NOMO-1 treated with DMSO at 0.1 percent for 48 hours (cell line): ENCODE results near the gene ETS2.
"Not testable (repeated sequence)": the region's sequence is repeated elsewhere in the genome, so short reads cannot be mapped to it uniquely, and the experiment has no call there.

ENCODE experiments used
- DNase-seq: peaks from one replicate; lab custom pipeline; 2025; ENCODE audit not compliant: unreplicated experiment; lab: John Stamatoyannopoulos, UW

Gene ETS2

DNA sequence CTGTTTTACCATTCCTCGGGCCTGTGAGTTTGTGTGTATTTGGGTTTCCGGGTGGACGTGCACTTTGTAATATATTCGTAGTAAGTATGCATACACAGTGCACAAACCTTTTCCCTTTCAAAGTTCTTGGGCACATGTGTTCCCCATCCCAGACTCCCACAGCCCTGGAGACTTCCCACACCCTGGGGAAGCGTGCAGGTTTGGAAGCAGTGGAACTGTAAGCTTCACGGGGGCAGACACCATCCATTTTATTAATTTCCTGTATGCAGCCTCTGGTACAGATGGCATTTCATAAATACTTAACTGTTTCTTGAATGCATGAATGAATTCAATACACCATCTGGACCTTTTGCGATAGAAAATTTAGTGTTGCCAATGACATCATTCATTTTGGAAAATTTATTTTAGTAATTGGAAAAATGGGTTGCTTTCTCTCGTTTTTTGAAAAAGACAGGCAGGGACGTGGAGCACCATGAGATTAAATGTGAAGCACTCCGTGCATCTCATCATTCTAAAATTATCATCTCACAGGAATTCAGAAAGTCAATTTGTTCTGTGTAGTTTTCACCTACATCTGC lies 10.8 kb downstream of the ETS2 start:
- no peak for DNase-seq

DNA sequence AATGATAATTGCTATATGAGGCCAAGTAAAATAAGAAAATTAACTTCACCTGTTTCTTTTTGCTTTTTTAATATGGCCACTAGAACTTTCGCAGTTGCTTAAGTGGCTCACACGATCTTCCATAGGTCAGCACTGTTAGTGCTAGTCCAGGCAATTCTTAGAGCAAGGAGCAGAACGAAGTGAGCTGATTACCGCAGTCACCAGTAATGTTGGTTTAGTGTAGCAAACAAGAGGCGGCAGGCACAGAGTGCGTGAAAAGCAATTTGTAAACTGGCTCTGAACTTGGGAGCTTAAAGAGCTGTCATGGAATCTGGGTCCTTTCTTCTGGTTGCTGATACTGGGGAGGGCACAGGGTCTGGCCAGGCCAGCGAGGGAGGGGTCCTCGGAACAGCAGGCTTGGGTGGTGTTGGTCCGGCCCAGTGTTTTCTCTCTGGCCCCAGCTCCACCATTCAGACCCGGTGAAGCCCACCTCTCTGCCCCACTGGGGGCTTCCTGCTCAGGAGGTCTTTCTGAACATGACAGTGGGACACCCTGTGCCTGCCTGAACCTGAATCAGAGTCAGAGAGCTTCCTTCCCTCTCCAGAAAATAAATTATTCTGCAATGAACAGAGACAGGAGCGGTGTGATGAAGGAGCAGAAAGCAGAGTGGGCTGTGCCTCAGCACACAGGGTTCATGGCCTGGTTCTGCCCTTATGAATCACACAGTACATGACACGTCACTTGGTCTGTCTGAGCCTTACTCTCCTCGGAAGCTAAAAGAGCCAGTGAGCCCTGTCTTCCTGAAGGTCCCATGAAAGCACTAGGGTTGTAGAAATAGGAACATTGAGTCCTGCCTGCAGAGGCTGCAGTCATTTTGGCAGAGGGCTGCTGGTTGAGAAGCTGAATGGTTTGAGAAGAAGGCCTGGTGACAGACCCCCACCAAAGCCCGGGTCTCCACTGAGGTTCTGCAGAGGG lies 11.9 kb downstream of the ETS2 start:
- DNase-seq: no peak

DNA sequence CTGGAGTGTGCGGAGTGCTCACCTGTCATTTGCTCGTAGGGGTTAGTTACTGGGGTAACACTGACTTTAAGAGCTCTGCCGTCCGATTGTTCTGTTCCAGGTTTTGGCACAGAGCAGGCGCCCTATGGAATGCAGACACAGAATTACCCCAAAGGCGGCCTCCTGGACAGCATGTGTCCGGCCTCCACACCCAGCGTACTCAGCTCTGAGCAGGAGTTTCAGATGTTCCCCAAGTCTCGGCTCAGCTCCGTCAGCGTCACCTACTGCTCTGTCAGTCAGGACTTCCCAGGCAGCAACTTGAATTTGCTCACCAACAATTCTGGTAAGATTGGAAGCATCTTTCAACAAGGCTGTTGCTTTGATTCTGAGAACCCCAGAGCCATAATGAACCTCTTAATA lies 12.6 kb downstream of the ETS2 start:
- no peak for DNase-seq

DNA sequence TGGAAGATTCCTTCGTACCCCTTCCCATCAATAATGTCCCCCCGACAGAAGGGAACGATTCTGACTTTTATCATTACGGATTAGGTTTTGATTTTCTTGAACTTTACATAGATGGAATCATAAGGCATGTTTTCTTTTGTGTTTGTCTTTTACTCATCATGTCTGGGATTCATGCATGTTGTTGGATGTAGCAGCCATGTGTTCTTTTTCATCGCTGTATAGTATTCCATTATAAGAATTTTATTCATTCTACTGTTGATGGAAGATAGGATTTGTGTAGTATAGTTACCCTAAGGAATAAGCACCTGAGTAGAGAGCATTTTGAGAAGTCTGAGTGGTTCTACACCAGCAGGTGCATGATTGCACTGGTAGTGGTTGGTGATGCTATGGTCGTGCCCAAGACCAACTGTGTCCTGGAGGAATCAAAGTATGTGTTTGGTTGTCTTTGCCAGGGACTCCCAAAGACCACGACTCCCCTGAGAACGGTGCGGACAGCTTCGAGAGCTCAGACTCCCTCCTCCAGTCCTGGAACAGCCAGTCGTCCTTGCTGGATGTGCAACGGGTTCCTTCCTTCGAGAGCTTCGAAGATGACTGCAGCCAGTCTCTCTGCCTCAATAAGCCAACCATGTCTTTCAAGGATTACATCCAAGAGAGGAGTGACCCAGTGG lies 13.5 kb downstream of the ETS2 start:
- no peak for DNase-seq

DNA sequence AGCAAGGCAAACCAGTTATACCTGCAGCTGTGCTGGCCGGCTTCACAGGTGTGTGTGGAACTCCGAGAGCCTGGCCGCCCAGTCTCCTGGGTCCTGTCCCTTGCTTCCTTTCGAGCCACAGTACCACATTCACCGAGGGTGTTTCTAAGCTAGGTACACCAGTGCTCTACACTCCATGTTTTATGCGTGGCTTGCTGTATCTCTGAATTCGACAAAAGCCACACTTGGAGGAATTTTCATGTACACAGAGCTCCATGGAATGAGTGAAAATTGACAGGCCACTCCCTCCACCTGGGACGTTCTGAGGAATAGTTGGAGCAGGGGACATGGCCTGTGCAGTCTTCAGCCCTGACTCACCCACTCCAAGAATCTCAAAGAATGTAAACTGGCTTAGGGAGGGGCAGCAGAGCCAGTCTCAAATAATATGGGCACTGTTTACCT lies 14.0 kb downstream of the ETS2 start:
- no peak for DNase-seq

DNA sequence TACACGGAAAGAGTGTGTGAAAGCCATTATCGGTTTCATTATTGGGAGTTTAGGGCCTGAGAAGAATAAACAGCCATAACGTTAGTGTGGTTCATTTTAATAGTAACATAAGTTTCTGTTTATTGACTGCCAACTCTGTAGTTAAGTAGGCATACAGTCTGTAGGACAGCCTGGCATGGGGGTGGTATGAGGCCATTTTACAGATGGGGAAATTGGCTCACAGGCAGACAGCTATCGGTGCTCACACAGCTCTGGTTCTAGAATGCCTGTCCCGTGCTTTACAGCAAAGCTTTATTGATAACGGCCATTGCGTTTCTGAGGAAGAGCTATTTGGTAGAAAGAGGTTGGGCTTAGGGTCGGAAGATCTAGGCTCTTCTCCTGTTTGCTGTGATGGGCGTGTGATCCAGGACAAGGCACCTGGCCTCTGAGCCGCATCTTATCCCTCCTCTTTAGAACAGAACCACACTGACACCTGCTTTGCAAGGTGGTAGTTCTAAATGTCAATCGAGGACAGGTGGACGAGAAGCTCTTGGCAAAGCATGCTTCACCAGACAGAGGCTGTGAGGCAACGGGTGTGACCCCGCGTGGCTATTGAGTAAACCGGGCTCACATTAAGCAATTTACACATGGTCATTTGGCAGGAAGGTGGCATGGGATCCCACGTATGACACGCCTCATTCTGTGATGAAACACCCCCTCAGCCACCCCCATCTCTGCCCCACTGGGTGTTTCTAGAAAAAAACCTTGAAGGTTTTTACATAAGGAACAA lies 14.9 kb downstream of the ETS2 start:
- DNase-seq: no peak

DNA sequence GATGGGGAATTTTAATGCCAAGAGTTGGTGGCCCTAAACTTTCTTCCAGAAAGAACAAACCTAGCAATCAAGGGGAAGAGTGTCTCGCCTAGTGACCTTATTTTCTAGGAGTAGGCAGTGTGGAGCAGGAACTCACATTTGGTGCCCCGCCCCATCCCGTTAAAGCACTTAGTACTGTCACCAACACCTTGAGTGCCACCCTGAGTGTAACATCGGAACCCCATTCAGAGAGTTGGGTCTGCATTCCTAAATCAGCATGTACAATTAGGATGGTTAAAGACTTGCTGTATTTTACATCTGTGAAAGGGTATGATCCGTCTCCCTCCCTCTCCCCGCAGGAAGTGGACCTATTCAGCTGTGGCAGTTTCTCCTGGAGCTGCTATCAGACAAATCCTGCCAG lies 15.5 kb downstream of the ETS2 start:
- no peak for DNase-seq

DNA sequence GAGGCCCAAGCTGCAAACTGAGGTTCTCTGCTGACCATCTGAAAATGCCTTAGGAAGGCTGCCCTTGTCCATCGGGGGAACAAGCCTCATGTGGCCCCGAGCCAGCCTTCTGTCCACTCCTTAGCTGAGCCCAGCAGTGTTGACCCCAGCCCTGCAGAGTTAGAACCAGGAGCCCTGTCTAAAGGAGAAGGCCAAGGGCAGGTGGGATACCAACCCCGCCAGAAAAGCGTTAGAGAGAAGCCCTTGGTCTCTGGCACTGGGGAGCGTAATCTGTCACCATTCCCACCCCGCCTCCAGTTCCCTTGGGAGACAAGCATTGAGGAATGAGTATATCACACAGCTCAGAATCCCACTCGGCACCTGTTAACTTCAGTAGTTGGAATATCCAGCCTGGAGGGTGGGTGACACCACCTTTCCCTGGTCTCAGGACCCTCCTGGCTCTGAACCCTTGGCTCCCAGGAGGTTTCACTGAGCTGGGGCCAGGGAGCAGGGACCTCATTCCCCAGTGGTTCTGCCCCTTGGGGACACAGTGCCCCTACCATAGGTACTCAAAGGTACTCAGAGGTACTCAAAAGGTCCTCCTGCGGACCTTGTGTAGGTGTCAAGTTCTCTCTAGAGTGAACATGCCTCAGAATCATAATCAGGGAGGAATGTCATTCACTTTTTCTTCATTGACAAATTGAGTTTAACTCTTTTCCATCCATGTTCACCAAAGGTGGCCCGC lies 16.4 kb downstream of the ETS2 start:
- no peak for DNase-seq

DNA sequence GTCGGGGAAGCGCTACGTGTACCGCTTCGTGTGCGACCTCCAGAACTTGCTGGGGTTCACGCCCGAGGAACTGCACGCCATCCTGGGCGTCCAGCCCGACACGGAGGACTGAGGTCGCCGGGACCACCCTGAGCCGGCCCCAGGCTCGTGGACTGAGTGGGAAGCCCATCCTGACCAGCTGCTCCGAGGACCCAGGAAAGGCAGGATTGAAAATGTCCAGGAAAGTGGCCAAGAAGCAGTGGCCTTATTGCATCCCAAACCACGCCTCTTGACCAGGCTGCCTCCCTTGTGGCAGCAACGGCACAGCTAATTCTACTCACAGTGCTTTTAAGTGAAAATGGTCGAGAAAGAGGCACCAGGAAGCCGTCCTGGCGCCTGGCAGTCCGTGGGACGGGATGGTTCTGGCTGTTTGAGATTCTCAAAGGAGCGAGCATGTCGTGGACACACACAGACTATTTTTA lies 17.1 kb downstream of the ETS2 start:
- DNase-seq: no peak

DNA sequence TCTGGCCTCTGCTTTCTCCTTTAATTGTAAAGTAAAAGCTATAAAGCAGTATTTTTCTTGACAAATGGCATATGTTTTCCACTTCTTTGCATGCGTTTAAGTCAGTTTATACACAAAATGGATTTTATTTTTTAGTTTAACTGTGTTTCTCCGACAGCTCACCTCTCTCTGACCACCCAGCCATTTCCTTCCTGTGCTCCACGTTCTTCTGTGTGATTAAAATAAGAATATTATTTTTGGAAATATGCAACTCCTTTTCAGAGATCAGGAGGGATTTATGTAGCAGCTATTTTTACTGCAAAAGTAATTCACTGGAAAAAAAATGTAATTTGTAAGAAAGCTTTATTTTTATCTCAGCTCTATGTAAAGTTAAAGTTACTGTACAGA lies 18.0 kb downstream of the ETS2 start:
- no peak for DNase-seq

DNA sequence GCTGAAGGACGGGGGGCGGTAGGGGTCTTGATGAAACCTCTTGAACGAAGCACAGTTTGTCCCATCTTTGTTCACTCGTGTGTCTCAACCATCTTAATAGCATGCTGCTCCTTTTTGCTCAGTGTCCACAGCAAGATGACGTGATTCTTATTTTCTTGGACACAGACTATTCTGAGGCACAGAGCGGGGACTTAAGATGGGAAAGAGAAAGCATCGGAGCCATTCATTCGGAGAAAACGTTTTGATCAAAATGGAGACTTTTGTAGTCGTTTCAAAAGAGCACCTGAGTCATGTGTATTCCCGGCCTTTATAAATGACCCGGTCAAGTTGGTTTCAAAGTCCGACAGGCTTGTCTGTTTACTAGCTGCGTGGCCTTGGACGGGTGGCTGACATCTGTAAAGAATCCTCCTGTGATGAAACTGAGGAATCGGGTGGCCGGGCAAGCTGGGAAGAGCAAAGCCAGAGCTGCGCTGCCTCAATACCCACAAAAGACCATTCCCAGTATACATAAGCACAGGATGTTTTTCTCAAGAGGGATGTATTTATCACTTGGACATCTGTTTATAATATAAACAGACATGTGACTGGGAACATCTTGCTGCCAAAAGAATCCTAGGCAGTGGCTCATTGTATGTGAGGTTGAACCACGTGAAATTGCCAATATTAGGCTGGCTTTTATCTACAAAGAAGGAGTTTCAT lies 18.5 kb downstream of the ETS2 start:
- DNase-seq: no peak

DNA sequence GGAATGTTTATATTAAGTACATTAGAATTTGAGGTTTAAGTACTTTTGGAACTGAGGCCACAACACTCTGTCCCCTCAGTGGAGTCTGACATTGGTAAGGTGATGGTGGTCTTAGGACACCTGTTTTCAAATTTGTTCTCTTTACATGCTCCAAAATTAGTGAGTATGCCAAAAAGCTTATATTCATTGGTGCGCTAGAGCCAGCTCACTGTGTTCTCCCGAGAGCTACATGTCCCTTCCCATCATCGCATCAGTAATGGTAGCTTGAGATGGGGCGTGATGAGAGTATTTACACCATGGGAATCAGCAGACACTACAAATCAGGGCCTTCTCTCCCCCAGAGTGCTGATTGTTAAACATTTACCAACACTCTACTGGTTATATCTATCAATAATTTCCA lies 19.5 kb downstream of the ETS2 start:
- DNase-seq: no peak

DNA sequence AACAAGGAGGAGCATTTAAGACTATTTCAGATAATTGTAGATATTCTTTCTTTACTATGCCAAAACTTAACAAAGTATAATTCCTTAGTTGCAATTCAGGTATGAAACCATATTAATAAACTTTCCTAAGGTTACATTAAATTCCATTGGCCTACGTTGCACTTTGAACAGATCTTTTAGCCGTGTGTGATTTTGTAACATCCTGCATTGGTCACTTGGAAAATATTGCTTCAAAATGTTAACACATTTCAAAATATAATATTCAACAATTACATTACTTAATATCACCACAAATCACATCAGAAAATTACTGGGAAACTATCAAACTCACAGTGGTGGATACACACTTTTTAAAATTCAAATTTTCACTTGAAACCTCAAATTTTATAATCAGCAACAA lies 20.2 kb downstream of the ETS2 start:
- DNase-seq: peak; percentile 40

DNA sequence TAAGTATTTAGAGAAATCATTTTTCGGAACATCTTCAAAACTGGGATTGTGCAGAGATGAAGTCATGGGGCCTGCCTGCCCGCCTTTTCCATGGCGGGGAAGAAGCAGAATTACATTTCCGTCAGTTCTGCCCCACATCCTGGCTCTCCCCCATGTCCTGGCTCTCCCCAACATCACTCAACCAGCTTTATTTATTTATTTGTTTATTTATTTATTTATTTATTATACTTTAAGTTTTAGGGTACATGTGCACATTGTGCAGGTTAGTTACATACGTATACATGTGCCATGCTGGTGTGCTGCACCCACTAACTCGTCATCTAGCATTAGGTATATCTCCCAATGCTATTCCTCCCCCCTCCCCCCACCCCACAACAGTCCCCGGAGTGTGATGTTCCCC lies 22.4 kb downstream of the ETS2 start:
- DNase-seq: not testable (repeated sequence)

DNA sequence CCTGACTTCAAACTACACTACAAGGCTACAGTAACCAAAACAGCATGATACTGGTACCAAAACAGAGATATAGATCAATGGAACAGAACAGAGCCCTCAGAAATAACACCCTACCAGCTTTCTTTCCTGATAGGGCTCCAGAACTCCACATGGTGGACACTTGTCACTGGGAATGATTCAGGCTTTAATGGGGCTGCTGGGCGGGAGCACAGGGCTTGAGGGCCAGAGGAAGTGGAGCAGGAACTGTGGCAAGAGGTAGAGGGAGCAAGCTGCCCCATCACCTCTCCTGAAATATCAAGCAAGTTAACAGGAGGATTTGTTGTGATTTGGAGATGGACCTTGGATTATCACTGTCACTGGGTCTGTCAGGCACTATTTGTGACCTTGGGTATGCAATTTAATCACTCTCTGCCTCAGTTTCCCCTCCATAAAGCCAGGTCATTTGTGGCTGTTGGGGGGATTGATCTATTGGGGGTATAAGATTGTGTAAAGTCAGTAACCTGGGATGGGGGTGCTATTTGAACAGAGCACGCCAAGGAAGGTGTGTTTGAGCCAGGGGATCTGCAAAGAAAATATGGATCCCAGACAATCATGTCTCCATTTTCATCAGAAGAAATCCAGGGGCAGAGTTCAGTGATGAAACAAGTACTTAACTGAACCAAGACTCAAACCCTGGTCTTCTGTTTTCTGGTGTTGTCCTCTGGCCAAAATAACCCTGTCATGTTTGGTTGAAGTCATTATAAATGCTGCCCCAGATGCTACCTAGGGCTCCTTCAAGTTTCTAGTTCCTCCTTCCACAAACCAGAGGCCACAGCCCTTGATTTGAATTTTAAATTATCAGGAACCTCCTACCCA lies 25.2 kb downstream of the ETS2 start:
- DNase-seq: no peak

DNA sequence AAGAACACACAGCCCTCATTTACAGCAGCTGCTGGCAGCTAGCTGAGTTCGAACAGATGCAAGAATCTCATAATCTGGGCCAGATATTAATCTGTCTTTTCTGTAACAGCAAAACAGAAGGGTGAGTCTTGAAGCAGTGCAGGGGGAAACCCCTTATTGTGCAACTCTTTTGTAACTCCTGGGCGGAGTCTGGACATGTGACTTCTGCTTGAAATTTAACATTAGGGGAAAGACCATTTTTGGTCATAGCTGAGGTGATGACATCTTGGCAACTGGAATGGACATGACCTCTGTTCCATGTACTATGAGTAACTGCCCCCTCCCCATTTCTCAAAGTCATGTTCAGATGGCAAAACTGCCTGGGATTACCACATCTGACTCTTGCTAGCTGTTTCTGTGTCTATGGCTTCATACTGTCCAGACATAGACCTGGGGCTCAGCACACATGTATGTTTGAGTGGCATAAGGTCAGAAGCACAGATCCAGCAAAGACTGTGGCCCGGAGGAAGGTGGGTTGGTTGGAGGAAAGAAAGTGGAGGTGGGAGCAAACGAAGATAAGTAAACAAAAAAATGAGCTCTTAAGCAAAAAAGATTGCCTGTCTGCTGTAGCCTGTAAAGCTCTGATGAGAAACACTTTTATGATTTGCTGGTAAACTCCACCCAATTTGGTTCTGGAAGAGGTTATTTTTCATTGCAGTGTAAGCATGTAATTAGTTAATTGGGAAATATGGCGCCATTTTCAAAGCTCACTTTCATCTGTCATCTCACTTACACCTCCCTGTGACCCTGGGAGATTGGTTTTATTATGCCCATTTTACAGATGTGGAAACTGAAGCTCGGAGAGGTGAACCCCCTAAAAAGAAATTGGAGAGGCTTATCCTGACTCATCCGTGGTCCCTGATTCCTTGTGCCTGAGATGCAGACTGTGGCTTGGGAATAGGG lies 26.1 kb downstream of the ETS2 start:
- peak; percentile 98 for DNase-seq

DNA sequence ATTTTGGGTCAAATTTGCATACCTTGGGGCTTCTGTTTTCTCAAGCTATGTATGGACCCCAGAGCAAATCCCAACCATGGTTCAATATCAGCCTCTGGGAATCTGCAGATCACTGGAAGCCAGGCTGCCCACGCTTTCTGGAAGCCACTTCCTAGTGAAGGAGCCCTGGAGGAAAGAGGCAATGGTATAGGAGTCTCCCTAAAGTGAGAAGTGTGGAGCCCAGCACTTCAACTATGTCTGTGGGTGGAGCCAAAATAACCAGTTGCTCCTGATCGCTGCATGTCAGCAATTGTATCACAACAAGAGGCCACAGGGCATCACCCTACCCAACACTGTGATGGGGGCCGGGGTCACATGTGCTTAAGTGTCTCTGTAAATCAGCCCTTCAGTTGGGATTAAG lies 26.9 kb downstream of the ETS2 start:
- no peak for DNase-seq

DNA sequence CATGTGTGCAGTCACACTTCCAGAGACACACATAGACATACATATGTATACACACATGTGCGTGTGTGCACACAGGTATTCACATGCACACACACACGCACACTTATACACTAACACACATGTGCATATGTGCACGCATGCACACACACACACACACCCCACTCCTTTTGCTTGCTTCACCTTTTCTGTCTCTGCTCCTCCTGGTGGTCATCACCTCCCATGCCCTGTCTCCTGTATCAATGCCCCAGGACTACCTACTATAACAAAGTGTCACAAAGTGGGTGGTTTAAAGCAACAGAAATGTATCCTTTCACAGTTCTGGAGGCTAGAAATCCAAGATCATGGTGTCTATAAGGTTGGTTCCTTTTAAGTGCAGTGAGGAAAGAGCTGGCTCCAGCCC lies 27.4 kb downstream of the ETS2 start:
- DNase-seq: no peak
